ENCODE measurements around the gene SOSTDC1.
"Not testable (repeated sequence)": the region's sequence is repeated elsewhere in the genome, so short reads cannot be mapped to it uniquely, and the experiment has no call there.

Gene SOSTDC1

GRCh38 chr7:16465469-16466361 lies at the start of gene SOSTDC1:
Gene SOSTDC1, minus strand, starts transcription at chr7:16465738. Its CDS starts 70 bp downstream, at chr7:16465668.
- no peak for DNase-seq

GRCh38 chr7:16514729-16515128 lies 49.2 kb upstream of the SOSTDC1 start:
- DNase-seq: no peak

GRCh38 chr7:16514271-16514670 lies 48.7 kb upstream of the SOSTDC1 start:
- no peak for DNase-seq

GRCh38 chr7:16512097-16512496 lies 46.6 kb upstream of the SOSTDC1 start:
- DNase-seq: no peak

- DNase-seq: no peak
Measured at GRCh38 chr7:16511314-16511713, 45.8 kb upstream of the SOSTDC1 start.

- DNase-seq: no peak
Measured at GRCh38 chr7:16509829-16510228, 44.3 kb upstream of the SOSTDC1 start.

GRCh38 chr7:16506422-16506821 lies 40.9 kb upstream of the SOSTDC1 start:
- not testable (repeated sequence) for DNase-seq

- no peak for DNase-seq
Measured at GRCh38 chr7:16504019-16504418, 38.5 kb upstream of the SOSTDC1 start.

- DNase-seq: no peak
Measured at GRCh38 chr7:16502303-16502702, 36.8 kb upstream of the SOSTDC1 start.

GRCh38 chr7:16498122-16498521 lies 32.6 kb upstream of the SOSTDC1 start:
- DNase-seq: no peak

- no peak for DNase-seq
Measured at GRCh38 chr7:16494955-16495719, 29.6 kb upstream of the SOSTDC1 start.

- no peak for DNase-seq
Measured at GRCh38 chr7:16494551-16494950, 29.0 kb upstream of the SOSTDC1 start.

- no peak for DNase-seq
Measured at GRCh38 chr7:16493266-16493665, 27.7 kb upstream of the SOSTDC1 start.

GRCh38 chr7:16492513-16493062 lies 27.1 kb upstream of the SOSTDC1 start:
- DNase-seq: no peak

GRCh38 chr7:16491148-16491547 lies 25.6 kb upstream of the SOSTDC1 start:
- no peak for DNase-seq

- DNase-seq: no peak
Measured at GRCh38 chr7:16484453-16485158, 19.1 kb upstream of the SOSTDC1 start.

- no peak for DNase-seq
Measured at GRCh38 chr7:16479591-16479990, 14.1 kb upstream of the SOSTDC1 start.

GRCh38 chr7:16479161-16479560 lies 13.6 kb upstream of the SOSTDC1 start:
- no peak for DNase-seq

GRCh38 chr7:16471933-16472332 lies 6.4 kb upstream of the SOSTDC1 start:
- DNase-seq: no peak

GRCh38 chr7:16463949-16464715 lies 1.4 kb downstream of the SOSTDC1 start:
- no peak for DNase-seq

GRCh38 chr7:16463520-16463919 lies 2.0 kb downstream of the SOSTDC1 start:
- DNase-seq: no peak

GRCh38 chr7:16462431-16462889 lies 3.1 kb downstream of the SOSTDC1 start:
- no peak for DNase-seq

Measured in CD4-positive, alpha-beta T cell treated with Interleukin-10 for 1 hour (primary cell).